Stimulated activated naive CD4-positive, alpha-beta T cell treated with Interleukin-2 at 50 U/mL for 16 hours (primary cell): ENCODE measurements around the gene PITPNM3.
"Not testable (repeated sequence)": the region's sequence is repeated elsewhere in the genome, so short reads cannot be mapped to it uniquely, and the experiment has no call there.

Experiments
- DNase-seq: peaks from one replicate; lab custom pipeline; 2025; lab: John Stamatoyannopoulos, UW

The PITPNM3 gene

DNA sequence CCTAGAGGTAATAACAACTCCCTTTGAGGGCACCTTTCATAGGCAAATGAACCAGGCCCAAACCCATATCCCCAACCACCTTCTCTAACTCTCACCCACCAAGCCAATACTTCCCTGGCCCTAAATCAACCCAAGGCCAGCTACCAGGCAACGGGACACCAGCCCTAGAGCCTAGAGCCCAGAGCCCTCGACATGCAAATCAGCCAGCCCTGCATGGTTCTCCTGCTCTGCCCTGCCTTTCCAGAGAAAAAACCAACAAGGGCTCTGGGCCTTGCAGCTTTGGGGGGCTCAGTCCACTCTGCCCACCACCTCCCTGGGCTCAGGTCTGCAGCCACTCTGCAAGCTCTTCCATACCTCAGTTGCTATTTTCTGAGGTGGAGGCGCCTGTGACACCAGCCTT, 55.0 kb downstream of the PITPNM3 start:
- DNase-seq: no peak

DNA sequence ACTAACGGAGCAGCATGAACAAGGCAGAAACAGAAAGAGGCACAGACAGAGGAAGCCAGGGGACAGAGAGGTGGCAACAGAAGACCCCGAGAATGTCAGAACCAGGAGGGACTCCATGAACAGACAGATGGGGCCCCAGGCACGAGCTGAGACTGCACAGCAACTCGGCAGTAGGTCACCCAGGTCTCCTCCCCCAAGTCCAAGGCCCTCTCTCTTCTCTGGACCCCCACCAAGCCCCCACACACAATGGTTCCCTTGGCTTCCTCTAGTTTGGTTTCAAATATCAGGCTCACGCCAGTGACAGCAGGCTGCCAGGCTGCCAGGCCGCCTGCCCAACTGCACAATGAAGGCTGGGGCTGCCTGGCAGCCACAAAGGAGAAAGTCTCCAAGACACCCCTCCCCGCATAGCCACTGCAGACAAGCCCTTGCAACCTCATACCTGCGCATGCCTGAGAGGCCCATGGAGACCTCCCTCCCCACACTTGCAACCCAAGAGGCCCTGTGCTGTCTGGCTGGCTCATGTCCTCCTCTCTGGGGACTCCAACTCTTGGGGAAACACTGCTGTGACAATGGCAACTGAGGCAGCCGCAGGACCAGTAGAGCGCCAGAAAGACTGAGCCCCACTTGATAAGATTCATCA, 57.3 kb downstream of the PITPNM3 start:
- no peak for DNase-seq

DNA sequence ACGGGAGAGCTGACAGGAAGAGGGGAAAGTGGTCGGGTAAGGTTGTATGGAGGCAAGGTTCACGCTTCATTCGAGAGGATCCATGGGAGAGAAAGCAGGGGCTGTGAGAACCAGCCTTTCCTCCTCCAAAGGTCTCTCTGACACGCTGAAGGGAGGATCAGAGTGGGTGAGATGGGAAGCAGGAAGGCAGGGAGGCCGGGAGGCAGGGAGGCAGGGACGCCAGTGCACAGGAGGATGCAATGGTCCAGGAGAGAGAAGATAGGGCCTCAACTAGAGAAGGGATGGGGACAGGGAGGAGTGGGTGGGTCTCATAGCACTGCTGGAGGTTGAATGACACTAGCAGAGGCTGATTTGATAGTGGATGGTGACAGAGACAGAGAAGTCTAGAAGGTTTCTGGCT, 58.0 kb downstream of the PITPNM3 start:
- DNase-seq: no peak

DNA sequence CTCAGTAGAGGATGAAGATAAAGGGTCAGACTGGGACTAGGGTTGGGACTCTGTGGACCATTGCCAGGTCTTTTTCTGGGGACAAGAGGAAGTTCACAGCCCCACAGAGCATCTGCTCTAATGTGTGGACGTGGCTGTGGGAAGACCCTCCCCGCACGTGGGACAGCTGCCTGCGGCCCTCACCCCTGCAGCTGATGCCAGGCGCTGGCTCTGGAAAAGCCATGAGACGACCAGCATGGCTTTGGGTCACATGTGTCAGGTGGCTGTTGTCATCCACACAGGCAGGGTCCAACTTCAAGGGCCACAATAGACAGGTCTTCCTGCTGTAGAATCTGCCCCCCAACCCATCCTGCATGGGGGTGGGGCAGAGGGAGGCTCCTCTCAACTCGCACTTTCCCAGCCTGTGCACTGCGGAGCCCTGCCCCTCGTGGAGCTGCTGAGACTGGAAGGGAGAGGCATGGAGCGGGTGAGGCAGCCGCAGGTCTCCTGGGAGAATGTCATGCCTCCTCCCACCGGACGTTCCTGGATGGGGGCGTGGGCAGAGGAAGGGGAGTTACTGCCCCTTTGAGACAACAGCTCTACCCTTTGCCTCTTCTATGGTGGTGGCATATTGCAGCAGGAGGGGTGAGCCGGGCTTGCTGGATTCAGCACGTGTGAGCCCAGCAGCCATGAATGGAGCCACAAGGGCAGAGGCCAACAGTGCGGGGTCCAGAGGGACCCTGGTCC, 58.7 kb downstream of the PITPNM3 start:
- no peak for DNase-seq

DNA sequence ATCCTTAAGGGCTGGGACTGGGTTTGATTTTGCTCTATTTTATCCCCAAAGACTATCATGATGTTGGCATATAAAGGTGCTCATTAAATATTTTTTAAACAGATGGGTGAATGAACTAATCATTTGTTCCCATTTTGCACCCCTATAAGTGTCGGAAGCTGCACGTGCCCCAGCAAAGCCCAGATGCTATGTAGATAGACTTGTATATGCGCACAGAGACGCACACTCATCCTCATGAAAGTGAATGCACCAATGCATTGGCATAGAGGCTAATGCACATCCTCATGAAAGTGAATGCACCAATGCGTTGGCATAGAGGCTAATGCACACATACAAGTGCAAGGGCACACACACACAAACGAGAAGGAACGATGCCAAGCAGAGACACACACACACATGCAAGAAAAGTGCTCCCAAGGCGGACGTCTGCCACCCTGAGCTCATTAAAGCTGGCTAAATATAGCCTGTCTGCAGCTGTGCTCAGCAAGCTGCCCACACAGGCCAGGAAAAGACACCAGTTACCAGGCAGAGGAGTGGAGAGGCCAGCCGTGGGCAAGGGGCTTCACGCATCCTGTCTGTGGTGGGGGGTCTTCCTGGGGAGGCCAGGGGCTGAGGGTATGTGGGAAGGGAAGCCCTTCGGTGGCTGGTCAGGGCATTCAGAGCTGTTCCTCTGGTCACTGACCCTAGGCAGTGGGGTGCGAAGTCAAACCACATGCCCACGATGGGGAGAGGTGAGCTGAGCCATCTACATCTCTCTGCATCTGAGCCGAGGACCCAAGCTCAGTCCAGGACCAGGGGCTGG, 59.5 kb downstream of the PITPNM3 start:
- no peak for DNase-seq

DNA sequence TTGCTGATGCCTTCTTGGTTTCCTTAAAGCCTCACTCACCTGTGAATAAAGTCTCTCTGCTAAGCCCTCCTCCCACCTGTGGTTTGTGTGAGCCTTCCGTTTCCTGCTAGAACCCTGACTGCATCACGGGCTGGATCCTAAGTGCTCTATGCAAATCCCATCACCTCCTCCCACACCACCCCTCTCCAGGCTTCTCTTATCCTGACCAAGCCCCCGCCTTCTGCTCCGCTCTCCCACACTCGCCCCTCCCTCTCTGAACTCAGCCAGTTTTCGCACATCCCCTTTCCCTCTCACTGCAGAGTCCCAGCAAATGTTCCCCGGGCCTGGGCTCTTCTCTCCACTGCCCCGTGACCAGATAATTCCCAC, 60.3 kb downstream of the PITPNM3 start:
- DNase-seq: no peak

DNA sequence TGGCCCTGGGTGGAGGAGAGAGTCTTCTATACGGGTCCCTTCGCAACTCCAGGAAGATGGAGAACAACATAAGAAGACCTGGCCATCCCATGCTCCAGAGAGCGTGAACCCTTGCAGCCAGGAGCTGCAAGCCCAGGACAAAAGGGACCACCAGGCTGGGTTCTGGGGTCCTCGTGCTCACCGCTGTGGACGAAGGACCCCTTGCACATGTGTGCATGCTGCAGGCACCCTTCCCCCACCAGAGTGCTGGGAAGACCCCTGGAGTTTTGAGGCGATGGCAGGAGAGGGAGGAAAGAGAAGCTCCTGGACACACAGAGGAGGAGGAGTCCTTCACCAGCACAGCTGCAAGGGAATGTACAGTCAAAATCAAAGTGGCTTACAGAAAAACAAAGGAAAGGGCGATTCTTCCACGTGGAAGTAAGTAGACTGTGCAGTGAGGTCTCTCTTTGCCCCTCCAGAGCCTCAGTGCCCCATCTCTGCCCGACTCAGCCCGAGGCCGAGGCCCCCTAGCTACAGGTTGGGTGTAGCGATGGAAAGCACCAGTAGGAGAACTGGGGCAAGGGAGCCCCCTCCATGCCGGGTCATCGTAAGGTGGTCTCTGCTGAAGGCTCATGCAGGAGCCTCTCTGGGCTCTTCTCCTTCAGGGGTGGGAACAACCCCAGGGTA, 60.8 kb downstream of the PITPNM3 start:
- no peak for DNase-seq

DNA sequence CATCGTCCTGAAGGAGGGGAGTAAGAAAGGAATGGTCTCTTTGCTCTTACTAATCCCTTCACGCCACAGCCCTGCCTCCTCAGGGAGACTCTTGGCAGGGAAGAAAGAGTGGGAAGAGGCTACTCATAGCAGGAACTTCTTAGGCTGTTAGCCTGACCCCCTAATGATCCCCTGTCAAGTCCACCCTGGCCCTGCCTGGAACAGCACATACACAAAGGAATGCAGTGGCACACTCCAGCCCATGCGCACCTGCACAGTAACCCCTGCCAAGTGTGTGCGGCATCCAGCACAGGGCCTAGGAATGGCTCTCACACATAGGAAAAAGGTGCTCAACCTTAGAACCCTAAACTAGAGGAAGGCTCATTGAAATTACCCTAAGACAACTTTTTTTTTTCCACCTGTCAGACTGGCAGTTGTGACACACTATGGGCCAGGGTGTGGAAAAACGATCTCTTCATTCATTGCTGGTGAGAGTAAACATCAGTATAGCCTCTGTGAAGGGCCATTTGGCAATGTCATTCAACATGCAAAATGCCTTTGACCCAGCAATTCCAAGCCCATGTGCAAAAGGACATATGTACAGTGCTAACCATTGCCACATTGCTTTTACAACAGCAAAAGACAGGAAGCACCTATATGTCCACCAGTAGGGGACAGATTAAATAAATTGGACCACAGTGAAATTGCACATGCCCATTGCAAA, 62.0 kb downstream of the PITPNM3 start:
- DNase-seq: no peak

DNA sequence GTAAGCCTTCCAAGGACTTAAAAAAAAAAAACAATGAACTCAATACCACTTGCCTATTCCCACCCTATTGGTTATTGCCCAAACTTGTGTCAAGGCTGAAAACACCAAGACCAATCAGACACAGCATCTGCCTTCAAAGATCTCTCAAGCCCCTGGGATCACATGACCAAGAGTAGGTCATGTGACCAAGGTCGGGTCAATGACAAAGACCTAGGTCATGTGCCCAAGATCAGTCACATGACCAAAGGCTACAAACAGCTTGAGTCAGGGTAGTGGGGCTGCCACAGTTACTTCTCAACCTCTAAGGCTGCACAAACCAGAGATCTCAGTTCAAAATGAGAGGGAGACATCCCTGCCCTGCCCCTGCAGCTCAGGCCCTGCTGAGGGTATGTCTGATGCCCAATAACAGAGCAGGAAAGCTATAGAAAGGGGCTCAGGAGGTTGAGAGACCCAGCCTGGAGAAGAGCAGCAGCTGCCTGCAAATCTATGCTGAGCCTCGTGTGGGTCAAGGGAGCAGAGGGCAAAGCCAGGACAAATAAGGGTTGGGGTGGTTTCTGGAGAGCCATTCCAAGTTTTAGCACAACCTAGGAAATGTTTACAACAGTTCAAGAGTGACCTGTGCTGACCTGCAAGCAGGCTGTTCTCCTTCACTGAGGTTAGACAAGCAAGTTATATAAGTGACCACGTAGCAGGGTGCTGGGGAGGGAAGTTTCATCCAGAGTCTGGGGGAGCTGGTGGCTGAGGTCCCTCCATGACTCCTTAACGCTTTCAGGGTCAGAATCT, 63.3 kb downstream of the PITPNM3 start:
- DNase-seq: no peak

DNA sequence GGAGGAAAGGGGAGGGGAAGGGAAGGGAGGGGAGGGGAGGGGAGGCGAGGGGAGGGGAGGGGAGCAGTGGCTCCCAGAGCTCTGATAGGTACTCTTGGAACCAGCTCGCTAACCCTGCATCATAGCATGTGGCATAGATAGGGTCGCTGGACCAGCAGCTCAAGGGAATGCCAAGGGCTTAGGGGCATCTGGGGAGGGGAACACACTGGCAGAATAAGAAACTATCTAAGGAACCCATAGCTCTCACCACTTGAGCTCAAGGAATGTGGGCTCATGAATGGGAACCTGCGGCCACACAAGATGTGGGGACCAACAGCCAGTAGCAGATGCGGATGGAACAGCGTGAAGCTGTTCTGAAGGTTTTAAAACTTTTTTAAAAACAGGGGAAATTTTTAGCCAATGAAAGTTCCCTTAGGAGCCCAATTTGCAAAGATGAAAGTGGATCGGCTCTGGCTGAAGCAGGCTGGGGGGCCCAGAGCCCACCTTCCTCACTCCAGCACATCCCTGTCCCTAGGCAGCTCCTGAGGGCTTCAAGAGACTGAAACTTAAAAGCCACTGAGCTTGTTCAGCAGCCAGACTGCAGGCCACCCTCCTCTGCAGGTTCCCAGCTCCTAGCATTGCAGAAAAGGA, 65.2 kb downstream of the PITPNM3 start:
- no peak for DNase-seq

DNA sequence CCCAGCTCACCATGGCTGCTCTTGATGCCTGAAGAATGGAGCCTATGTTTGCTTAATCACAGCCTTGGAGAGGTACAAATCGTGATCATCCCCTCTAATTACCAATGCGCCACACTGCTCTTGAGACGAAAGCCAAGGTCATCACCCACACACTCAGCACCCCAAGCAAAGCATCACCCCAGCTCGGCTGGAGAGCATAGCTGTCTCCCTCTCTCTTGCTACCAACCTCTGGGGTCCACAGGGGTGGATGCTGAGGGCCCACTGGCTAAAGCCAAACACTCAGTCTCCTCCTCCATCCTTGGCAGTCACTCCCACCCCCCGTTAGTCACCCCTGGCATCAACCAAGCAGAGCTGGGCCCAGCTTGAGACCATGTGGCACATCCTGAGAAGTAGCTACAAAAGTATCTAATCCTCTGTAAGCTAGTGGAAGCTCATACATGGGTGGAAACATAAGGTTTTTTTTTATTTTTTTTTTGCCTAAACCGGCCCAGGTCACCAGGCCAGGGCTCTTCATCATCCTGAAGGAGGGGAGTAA, 67.3 kb downstream of the PITPNM3 start:
- DNase-seq: no peak

DNA sequence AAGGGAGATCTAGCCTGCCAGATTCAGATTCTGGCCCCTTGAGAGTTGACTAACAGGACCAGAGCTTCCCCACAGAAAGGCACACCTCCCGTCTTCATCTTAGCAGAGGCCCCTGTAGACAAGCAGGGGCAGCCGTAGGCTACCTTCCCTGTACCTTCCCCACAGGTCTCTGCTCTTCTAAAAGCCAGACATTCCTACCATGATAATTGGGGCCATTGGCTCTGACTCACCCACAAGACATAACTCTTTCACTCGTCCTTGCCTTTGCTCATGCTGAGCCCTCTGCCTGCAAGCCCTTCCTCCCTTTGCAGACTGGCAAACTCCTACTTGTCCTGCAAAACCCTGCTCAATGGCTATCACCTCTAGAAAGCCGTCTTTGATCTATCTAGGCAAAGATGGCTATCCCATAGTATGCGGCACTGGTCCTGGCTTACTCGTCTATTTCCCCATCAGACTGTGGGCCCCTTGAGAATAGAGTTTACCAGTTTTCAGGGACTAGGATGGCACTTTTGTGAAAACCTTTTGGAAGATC, 68.3 kb downstream of the PITPNM3 start:
- DNase-seq: no peak

DNA sequence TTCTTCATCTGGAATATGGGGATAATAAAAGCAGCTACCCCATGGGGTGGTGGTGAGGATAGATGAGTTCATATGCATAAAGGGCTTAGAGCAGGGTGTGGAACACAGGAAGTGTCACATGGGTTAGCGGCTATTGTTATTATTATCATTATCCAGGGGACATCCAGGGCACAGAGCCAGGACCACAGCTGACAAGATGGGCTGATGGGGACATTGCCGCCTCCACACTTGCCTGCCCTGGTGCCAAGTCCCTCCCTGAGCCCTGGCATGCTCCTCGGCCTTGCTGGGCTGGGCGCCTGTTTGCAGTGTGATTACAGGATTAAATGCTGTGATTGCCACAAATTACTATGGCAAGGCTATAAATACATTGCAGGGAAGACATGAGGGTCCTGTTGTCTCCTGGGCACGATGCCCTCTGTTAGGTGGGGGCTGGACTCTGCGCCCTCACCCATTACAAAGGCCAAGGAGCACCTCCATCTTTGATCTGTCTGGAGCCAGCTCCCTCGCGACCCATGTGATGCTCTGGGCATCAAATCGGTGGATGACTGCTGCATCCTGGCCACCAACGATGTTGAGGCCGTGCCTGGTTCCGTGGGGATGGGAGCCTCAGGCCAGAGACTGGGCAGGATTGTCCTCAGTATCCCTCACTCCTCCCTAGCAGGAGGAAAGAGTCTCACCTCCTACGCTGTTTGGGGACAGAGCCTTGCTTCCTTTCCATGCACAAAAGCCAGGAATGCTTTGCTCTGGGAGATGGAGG, 68.9 kb downstream of the PITPNM3 start:
- DNase-seq: no peak

DNA sequence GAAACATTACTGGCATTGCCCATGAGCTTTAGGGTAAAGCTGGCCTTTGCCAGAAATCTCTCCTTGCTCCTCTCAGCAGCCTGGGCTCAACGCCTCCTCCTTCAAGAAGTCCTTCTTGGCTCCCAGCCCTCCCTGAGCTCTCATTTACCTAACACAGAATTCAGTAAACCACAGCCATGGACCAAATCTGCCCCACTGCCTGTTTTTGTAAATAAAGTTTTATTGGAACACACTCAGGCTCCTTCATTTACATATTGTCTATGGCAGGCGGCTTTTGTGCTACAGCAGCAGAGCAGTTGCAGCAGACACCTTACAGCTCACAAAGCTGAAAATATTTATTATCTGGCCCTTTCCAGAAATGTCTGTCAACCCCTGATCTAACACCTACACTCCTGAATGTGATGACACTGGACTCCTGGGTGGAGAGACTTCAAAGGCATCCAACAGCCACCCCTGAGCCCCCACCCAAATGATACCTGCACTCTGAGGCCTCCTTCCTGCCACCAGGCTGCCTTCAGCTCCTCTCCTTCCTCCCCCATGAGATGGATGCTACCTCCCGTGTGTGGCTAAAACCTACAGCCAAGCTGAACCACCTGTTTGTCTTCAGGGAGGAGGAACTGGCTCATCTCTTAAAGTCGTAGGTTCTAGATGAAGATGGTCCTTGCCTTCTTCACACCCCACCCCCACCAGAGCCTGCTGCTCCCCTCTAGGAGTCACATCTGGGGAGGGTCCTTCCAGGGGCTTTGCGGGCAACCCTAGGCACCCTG, 70.5 kb downstream of the PITPNM3 start:
- DNase-seq: no peak

DNA sequence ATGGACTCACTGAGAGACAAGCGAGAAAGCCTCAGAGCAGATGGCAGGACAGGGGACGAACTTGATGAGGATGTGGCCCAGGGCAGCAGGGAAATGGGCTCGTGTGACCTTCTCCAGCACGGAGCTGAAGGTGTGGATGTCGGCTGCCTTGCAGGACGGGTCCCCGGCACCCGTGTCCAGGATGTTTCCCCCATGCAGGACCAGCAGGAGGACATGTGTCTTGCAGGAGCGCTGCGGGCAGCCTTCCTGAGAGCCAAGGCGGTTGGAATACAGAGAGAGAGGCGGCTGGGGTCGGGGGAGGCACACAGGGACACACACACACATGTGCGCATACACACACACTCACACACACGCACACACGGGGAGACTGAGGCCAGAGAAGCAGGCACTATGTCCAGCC, 72.8 kb downstream of the PITPNM3 start:
- DNase-seq: no peak

DNA sequence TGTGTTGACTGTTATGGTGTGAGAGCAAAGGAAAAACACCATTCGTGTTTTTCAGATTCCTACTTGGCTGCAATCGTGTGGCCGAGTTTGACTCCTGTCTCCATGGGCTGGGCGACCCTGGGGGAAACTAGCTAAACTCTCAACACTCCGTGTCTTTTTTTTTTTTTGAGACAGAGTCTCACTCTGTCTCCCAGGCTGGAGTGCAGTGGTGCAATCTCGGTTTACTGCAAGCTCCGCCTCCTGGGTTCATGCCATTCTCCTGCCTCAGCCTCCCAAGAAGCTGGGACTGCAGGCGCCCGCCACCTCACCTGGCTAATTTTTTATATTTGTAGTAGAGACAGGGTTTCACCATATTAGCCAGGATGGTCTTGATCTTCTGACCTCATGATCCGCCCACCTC, 73.6 kb downstream of the PITPNM3 start:
- not testable (repeated sequence) for DNase-seq

DNA sequence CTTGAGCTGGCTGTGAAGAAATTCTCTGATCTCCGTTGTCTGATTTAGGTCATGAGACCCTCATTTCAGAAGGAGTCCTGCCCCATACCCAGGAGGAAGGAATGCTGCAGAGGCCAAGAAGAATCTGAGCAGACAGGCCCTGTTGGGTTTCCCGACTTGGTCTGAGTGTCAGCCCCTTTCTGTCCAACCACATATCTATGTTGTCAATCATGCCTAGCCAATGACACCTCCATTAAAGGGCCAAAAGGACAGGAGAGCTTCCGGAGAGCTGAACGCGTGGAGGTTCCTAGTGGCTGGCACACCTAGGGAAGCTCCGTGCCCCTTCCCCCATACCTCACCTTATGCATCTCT, 74.3 kb downstream of the PITPNM3 start:
- no peak for DNase-seq

DNA sequence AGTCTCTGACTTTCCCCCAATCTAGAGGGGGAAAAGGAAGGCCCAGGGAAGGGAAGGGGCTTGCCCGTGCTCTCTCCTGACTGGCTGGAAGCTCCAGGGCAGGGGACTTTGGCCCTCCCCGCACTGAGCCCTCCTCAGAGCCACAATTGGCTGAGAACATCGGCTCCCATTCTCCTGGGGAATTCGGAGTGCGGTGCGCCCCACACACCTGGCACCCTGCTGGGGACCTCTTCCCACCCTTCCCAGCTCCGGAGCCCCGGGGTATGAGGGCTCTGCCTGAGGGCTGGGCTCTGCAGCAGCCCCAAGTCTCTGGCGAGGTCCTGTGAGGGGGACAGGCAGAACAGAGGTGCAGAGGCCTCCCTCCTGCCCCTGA, 76.1 kb downstream of the PITPNM3 start:
- no peak for DNase-seq
